GM19328 (cell line): ENCODE data around the gene POLE.
"Not testable (repeated sequence)": the region's sequence is repeated elsewhere in the genome, so short reads cannot be mapped to it uniquely, and the experiment has no call there.

Source experiments
- ATAC-seq: cut with Tn5 transposase; IDR thresholded peaks from one replicate; pipeline ENCODE4 v1.9.1; 2021; ENCODE audit warnings: mild to moderate bottlenecking, moderate library complexity; ENCODE audit not compliant: unreplicated experiment

The POLE gene

DNA sequence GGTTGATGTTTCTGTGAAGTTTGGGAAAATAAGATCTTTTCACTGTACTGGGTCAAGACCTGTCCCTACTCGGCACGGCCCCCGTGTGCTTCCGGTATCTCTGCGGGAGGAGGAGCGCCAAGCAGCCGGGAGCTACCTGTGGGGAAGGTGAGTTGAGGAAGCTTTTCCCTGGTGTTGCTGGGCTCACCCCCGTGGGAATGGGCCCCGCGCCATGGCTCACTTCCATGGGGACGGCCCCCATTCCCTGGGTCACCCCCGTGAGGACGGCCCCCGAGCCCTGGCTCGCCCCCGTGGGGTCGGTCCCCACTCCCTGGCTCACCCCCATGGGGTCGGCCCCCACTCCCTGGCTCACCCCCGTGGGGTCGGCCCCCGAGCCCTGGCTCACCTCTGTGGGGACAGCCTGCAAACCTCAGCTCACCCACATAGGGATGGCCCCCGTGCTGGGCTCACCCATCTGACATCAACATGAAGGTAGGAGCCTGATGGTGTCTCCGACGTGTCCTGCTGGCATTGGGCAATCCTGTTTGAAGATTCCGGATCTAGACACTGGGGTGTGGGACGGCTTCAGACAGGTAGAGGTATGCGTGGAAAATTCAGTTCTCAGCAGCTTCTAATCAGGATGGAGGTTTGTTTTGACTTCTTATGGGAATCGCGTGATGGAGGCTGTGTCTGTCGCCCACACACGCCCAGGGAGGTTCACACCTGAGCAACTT lies 85.8 kb downstream of the POLE start:
- ATAC-seq: no peak

- ATAC-seq: no peak
These were observed 86.8 kb downstream of the POLE start for GRCh38 chr12:132600048-132601032.

DNA sequence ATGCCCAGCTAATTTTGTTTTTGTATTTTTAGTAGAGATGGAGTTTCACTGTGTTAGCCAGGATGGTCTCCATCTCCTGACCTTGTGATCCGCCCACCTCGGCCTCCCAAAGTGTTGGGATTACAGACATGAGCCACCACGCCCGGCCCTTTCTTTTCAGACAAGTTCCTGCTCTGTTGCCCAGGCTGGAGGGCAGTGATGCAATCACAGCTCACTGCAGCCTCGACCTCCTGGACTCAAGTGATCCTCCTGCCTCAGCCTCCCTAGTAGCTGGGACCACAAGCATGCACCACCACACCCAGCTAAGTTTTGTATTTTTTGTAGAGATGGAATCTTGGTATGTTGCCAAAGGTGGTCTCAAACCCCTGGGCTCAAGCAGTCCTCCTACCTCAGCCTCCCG lies 87.6 kb downstream of the POLE start:
- not testable (repeated sequence) for ATAC-seq

DNA sequence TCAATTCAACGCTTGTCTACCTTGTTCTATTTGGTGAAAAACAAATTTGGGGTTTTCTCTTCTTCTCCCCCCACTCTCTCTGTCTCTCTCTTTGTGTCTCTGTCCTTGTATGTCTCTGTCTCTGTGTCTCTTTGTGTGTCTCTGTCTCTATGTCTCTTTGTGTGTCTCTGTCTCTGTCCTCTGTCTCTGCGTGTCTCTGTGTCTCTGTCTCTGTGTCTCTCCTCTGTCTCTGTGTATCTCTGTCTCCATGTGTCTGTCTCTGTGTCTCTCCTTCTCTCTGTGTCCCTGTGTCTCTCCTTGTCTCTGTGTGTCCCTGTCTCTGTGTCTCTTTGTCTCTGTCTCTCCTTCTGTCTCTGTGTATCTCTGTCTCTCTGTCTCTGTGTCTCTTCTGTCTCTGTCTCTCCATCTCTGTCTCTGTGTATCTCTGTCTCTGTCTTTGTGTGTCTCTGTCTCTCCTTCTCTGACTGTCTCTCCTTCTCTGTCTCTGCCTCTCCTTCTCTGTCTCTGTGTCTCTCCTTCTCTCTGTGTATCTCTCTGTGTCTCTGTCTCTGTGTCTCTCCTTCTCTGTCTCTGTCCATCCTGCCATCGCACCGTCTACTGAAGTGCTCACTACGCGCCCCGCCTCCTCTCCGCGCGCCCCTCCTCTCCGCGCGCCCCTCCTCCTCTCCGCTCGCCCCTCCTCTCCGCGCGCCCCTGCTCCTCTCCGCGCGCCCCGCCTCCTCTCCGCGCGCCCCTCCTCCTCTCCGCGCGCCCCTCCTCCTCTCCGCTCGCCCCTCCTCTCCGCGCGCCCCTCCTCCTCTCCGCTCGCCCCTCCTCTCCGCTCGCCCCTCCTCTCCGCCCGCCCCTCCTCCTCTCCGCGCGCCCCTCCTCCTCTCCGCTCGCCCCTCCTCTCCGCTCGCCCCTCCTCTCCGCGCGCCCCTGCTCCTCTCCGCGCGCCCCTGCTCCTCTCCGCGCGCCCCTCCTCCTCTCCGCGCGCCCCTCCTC lies 89.5 kb downstream of the POLE start:
- ATAC-seq: no peak

- ATAC-seq: no peak
These were observed 91.1 kb downstream of the POLE start for GRCh38 chr12:132596016-132596415.

DNA sequence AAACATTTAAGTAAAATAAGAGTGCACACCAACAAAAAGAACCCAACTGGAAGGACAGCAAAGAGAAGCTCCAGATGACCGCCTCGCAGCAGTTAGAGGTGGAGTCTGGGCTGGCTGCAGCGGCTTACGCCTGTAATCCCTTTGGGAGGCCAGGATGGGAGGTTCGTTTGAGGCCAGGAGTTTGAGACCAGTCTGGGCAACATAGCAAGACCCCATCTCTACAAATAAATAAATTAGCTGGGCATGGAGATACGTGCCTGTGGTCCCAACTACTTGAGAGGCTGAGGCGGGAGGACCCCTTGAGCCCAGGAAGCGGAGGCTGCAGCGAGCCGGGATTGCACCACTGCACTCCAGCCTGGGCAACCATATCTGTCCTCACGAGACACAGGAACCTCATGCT lies 92.0 kb downstream of the POLE start:
- no peak for ATAC-seq

GRCh38 chr12:132593938-132594358 lies 93.2 kb downstream of the POLE start:
- peak; percentile 76 for ATAC-seq

- no peak for ATAC-seq
These were observed 93.6 kb downstream of the POLE start for GRCh38 chr12:132593521-132593920.

DNA sequence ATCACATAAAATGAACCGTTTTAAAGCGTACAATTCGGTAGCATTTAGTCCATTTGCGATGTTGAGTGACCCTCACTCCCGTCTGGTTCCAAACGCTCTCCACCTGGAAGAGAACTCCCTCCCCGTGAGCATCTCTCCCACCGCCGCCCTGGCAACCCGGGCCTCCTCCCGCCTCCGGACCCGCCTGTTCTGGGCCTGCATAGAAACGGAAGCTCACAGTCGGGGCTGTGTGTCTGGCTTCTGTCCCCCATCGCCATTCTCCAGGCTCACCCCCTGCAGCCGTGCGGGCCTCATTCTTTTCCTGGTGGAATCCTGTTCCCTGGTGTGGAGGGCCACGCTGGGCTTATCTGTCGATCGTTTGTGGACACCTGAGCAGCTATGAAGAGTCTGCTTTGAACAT lies 94.1 kb downstream of the POLE start:
- no peak for ATAC-seq

DNA sequence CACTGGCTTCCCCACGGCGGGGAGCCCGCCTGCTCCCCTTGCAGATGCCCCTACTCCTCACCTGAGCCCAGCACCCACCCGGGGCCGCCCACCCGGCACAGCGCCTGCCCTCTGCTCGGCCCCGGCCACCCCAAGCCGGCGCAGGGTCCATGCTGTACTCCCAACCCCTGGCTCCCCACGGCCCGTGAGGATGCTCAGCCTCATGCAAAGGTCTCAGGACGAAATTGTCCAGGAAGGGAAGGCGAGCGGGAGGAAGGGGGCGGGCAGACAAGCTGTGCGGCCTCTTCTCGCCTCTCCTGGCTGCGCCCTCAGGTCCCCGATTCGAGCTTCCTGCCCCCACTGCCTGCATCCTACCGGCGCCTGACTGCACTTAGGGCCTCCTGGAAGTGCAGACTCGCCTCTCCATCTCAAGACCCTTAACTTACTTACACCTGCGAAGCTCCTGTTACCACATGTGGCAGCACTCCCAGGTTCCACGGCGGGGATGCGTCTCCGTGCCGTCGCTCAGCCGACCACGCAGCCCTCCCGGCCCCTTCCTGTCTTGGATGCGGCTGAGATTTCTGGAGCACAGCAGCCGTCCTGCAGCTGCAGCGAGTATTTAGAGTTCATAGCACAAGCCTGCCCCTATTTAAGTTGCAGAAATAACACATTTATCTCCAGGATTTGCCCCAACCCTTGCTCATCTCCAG lies 94.7 kb downstream of the POLE start:
- no peak for ATAC-seq

GRCh38 chr12:132591107-132591935 lies 95.8 kb downstream of the POLE start:
- no peak for ATAC-seq

- ATAC-seq: no peak
These were observed 98.1 kb downstream of the POLE start for GRCh38 chr12:132588821-132589669.

DNA sequence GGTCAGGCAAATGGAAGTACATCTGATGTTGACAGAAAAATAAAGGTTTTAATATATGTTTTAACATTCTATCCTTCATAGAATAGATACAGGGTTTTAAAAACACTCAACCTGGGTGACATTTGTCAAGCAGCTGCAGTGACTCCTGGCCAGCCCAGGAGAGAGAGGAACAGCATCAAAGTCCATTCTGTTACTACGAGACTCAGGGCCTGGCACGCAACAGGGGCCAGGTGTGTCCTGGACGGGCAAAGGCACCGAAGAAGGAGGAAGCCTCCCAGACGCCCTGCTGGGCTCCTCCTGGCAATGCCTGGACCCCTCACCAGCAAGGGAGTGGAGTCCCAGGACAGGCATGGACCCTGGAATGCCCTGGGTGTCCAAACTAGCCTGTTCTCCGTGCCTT lies 98.8 kb downstream of the POLE start:
- no peak for ATAC-seq

DNA sequence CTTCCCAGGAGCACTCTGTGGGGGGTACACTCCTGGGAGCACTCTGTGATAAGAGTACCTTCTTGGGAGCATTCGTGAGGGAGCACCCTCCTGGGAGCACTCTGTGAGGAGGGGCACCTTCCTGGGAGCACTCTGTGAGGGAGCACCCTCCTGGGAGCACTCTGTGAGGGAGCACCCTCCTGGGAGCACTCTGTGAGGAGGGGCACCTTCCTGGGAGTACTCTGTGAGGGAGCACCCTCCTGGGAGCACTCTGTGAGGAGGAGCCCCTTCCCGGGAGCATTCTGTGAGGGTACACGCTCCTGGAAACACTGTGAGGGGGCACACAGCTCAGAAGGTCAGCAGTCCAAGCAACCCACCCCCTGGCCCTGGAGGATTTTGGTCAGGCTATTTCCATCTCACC lies 99.4 kb downstream of the POLE start:
- no peak for ATAC-seq

DNA sequence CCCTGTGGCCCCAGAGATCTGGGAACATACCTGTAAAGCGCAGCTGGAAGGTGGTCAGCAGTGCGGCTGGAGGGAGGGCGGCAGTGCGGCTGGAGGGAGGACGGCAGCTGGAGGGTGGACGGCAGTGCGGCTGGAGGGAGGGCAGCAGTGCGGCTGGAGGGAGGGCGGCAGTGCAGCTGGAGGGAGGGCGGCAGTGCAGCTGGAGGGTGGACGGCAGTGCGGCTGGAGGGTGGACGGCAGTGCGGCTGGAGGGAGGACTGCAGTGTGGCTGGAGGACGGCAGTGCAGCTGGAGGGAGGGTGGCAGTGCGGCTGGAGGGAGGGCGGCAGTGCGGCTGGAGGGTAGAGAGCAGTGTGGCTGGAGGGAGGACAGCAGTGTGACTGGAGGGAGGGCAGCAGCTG lies 100.2 kb downstream of the POLE start:
- no peak for ATAC-seq

- ATAC-seq: no peak
These were observed 102.0 kb downstream of the POLE start for GRCh38 chr12:132585177-132585576.

GRCh38 chr12:132584429-132584828 lies 102.7 kb downstream of the POLE start:
- no peak for ATAC-seq

DNA sequence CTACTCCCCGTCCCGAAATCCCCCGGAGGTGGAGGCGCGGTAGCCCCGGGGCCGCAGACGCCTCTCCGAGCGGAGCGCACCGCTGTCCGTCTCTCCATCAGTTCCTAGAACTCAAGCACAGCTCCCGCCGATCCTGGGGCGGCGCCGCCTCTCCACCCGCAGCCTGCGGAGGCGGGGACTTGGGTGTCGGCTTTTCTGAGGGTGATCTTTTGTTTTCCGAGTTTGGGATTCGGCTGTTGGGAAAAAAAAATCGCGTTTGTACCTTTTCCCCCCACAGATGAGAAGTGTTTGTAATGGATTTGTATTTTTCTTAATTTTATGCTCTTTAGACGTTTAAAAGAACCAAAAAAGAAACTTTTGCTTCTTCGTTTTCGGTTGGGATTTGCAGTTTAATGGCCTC lies 103.4 kb downstream of the POLE start:
- no peak for ATAC-seq

DNA sequence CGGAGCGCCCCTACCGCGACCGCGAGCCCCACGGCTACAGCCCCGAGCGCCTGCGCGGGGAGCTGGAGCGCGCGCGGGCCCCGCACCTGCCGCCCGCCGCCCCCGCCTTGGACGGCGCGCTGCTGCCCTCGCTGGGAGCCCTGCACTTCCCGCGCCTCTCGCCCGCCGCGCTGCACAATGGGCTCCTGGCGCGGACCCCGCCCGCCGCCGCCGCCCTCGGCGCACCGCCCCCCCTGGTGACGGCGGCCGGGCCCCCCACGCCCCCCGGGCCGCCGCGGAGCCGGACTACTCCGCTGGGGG lies 103.8 kb downstream of the POLE start:
- ATAC-seq: no peak
